Esophagus muscularis mucosa (tissue), 4 donors: ENCODE measurements around the gene MYD88. TPM values are rescaled to one million over a fixed set of nuclear protein-coding genes. Genes with fewer than 3 reads are reported as not detected.

ENCODE experiments used
- DNase-seq: peaks from one replicate; pipeline ENCODE4 v3.0.0-alpha.2; 2017; ENCODE audit errors: extremely low spot score
- H3K27ac ChIP-seq, 4 donors: fragments of 200-600 bp; sonication (generic); replicated peaks in 1 of 4; 1 replicate in 3 of 4; 2 replicates in 1 of 4; pipeline ENCODE4 v1.5.1; 2016 to 2019; ENCODE audit warnings: mild to moderate bottlenecking in 1 of 4
- H3K27me3 ChIP-seq, 4 donors: fragments of 200-600 bp; sonication (generic); one replicate each; pipeline versions ENCODE4 v1.5.1 to v1.6.0; 2016 to 2019
- H3K36me3 ChIP-seq, 4 donors: fragments of 200-600 bp; sonication (generic); one replicate each; pipeline ENCODE4 v1.5.1; 2016 to 2019
- H3K4me1 ChIP-seq, 4 donors: fragments of 200-600 bp; sonication (generic); one replicate each; pipeline ENCODE4 v1.5.1; 2016 to 2019
- H3K4me3 ChIP-seq, 4 donors: fragments of 200-600 bp; sonication (generic); 1 replicate in 2 of 4; 2 replicates in 2 of 4; pipeline ENCODE4 v1.5.1; 2016 to 2019; ENCODE audit warnings: mild to moderate bottlenecking in 4 of 4, moderate library complexity in 1 of 4
- H3K9me3 ChIP-seq, 4 donors: fragments of 200-600 bp; sonication (generic); 1 replicate in 3 of 4; 2 replicates in 1 of 4; pipeline ENCODE4 v1.5.1; 2016 to 2019
- EP300 ChIP-seq: sonication (generic); formaldehyde crosslinking; IDR thresholded peaks from one replicate; pipeline ENCODE4 v1.6.1; 2017; ENCODE audit warnings: antibody characterized with exemption
- POLR2A ChIP-seq: fragments of 450-650 bp; IDR thresholded peaks from one replicate; pipeline ENCODE4 v1.6.1; 2017; ENCODE audit warnings: antibody characterized with exemption, moderate library complexity, mild to moderate bottlenecking, low read depth
- POLR2AphosphoS5 ChIP-seq, 2 donors: sonication (generic); formaldehyde crosslinking; IDR thresholded peaks; one replicate each; pipeline ENCODE4 v1.6.1; 2017; ENCODE audit warnings: antibody characterized with exemption in 2 of 2
- WGBS: methylation state at CpG from one replicate; pipeline ENCODE4 v1.1.5; 2018; 5-methylcytosine and 5-hydroxymethylcytosine counted together
- intact Hi-C: fragments of 100-400 bp; cut with DNase I; formaldehyde crosslinking; loops from one replicate; pipeline ENCODE4 v1.15.1; 2023
- total RNA-seq, 4 donors: library from RNA; depleted of rRNA; stranded (reverse); fragments of >200 nt; gene quantifications; one replicate each; pipeline versions ENCODE4 v1.1.0 to v1.2.1, GENCODE V29; 2016
- TF ChIP-seq, protein P1 (sequence below), 3 experiments: fragments of 200-600 bp in 2 of 3; fragments of 450-650 bp in 1 of 3; sonication (generic) in 2 of 3; IDR thresholded peaks; one replicate each; pipeline ENCODE4 v1.5.1; 2017 to 2019; ENCODE audit warnings: antibody characterized with exemption in 3 of 3, mild to moderate bottlenecking in 2 of 3, moderate library complexity in 1 of 3

MYD88 gene
- total RNA-seq, 4 donors from 2014 or later, result 21.2 to 38.6 (median 26.1) TPM

DNA sequence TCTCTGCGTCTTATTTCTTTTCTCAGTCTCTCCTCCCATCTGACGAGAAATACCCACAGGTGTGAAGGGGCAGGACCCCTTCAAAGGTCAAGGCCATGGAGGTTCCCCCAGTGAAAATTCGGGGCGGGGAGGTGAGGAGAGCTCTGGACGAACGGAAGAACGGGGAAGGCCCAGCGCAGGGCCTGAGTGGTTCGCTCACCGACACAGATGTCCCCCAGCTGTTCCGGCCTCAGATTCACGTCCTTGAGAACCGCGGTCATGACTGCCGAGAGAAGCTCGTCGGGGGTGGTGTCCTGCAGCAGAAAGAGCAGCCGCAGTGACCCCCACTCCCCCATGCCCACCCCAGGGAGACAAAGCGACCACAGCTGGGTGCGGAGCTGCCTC is 2.1 kb upstream of the MYD88 start:
- H3K9me3 ChIP-seq, result no peaks in the 10 kb centered on the region
- peaks cover 5 to 50% (median 44%) of the 10 kb centered on the region in 4 donors for H3K36me3 ChIP-seq
- TF ChIP-seq POLR2AphosphoS5 (IDR thresholded peaks at IDR 0.05), result no peak
- TF ChIP-seq, protein P1, sequence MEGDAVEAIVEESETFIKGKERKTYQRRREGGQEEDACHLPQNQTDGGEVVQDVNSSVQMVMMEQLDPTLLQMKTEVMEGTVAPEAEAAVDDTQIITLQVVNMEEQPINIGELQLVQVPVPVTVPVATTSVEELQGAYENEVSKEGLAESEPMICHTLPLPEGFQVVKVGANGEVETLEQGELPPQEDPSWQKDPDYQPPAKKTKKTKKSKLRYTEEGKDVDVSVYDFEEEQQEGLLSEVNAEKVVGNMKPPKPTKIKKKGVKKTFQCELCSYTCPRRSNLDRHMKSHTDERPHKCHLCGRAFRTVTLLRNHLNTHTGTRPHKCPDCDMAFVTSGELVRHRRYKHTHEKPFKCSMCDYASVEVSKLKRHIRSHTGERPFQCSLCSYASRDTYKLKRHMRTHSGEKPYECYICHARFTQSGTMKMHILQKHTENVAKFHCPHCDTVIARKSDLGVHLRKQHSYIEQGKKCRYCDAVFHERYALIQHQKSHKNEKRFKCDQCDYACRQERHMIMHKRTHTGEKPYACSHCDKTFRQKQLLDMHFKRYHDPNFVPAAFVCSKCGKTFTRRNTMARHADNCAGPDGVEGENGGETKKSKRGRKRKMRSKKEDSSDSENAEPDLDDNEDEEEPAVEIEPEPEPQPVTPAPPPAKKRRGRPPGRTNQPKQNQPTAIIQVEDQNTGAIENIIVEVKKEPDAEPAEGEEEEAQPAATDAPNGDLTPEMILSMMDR (IDR thresholded peaks at IDR 0.05), result no peak
- no peak for TF ChIP-seq POLR2A
- no peak for TF ChIP-seq EP300
- H3K27me3 ChIP-seq, result no peaks in the 10 kb centered on the region
- peaks cover 29 to 65% (median 46%) of the 10 kb centered on the region in 4 donors for H3K4me1 ChIP-seq
- peak overlapping the region; percentile 82 to 97 (median 93) for H3K27ac ChIP-seq
- WGBS, result 0% methylated on average over 11 of the region's 20 CpGs
- intact Hi-C loops, result loop anchor here (5.0 kb wide), 2 partner anchors 111 to 316 kb away; partner anchors contain the start of gene ACVR2B
- DNase-seq, result no peak
- peak overlapping the region; percentile 94 to 98 (median 94) for H3K4me3 ChIP-seq

GRCh38 chr3:38136777-38137614 is 1.5 kb upstream of the MYD88 start, which contains the start of gene ACAA1:
TSS of gene ACAA1 (minus strand) at chr3:38137127. CDS start at chr3:38137035, 92 bp downstream.
- TF ChIP-seq EP300, result no peak
- TF ChIP-seq POLR2A, result peak; percentile 79
- peak; percentile 83 to 98 for TF ChIP-seq POLR2AphosphoS5 (IDR thresholded peaks at IDR 0.05)
- TF ChIP-seq, protein P1 (IDR thresholded peaks at IDR 0.05), result no peak
- Histone ChIP-seq H3K4me3 (peak within 1 kb of the TSS; percentile 94 to 98 (median 94)), H3K27me3 (no peaks in the 10 kb centered on the region), H3K27ac (peak within 1 kb of the TSS; percentile 92 to 97 (median 94)), H3K4me1 (peaks cover 29 to 62% (median 46%) of the 10 kb centered on the region in 4 donors), H3K36me3 (peaks cover under 1 to 50% (median 44%) of the 10 kb centered on the region in 4 donors), H3K9me3 (no peaks in the 10 kb centered on the region)
- DNase-seq, result peak; percentile 100
- 0% methylated on average over 22 of the region's 66 CpGs for WGBS
- intact Hi-C loops, result loop anchor here (5.0 kb wide), 2 partner anchors 110 to 315 kb away; partner anchors contain the start of gene ACVR2B

DNA sequence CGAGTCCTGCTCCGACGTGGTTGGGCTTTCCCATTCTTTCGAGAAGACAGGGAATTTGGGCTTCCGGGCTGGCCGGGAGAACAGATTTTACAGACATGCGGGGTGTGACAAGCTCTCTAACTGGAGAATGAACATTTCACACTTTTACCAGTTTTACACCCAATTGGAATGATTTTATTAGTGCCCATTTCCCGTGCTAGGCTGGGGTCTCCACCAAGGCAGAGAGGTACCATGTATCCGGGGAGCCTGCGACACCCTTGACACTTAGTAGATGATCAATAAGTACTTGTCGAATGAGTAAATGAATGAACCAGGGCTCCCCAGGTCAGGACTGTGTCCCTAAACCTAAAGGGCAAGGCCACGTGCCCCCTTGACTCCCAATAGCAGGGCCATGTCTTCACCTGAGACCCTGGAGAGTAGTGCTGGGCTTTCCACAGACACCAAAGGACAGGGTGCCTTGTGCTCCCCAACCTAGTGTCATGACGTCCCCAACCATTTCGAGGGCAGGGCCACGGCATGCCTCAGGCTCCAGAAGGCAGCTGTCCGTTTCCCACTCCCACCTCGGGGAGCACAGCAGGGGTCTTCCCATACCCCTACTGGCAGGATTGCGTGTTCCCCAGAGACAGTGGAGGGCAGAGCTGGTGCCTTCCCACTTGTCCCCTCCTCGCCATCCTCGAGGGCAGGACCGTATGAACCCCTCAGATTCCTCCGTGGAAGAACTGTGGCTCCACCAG is 679 bp upstream of the MYD88 start:
- WGBS, result 24% methylated on average over 17 of the region's 22 CpGs
- intact Hi-C loops, result loop anchor here (2.0 to 5.0 kb wide), 3 partner anchors 27 to 315 kb away; partner anchors contain the start of genes ACVR2B and OXSR1
- H3K36me3 ChIP-seq, result peaks cover 0 to 50% (median 41%) of the 10 kb centered on the region in 4 donors
- no peaks in the 10 kb centered on the region for H3K27me3 ChIP-seq
- H3K4me1 ChIP-seq, result peaks cover 29 to 61% (median 46%) of the 10 kb centered on the region in 4 donors
- DNase-seq, result no peak
- no peaks in the 10 kb centered on the region for H3K9me3 ChIP-seq
- H3K4me3 ChIP-seq, result peak overlapping the region; percentile 94 to 98 (median 94)
- peak overlapping the region; percentile 92 to 97 (median 94) for H3K27ac ChIP-seq
- TF ChIP-seq EP300 (no peak), POLR2A (no peak), POLR2AphosphoS5 (IDR thresholded peaks at IDR 0.05) (no peak)
- TF ChIP-seq, protein P1 (IDR thresholded peaks at IDR 0.05), result peak in 2 of 3 experiments; percentile 1 to 12

DNA sequence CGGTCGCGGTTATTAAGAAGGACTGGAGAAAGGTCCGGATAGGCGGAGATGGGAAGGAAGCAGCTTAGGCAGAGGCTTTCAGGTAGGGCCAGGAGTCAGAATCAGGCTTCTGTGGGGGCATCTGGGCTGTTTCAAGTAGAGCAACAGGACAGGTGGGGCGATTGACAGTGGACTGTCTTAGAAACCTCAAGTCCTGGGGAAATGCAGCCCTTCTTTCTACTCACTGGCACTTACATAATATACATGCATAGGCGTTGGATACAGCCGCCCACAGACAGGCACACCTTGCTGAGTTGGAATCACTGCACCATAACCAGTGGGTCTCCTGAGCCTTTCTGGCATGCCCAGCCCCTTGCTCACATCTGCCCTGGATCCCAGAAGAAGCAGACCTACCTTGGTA is 730 bp downstream of the MYD88 start:
- no peak for DNase-seq
- H3K36me3 ChIP-seq, result peaks cover 0 to 36% (median 27%) of the 10 kb centered on the region in 4 donors
- H3K27ac ChIP-seq, result peak overlapping the region; percentile 92 to 97 (median 94)
- 6% methylated on average over 6 of the region's 8 CpGs for WGBS
- H3K4me3 ChIP-seq, result peak overlapping the region; percentile 94 to 98 (median 94)
- no peaks in the 10 kb centered on the region for H3K27me3 ChIP-seq
- H3K9me3 ChIP-seq, result no peaks in the 10 kb centered on the region
- peaks cover 29 to 53% (median 46%) of the 10 kb centered on the region in 4 donors for H3K4me1 ChIP-seq
- intact Hi-C loops, result loop anchor here (2.0 to 5.0 kb wide), 3 partner anchors 26 to 313 kb away; partner anchors contain the start of genes ACVR2B and OXSR1
- no peak for TF ChIP-seq EP300
- TF ChIP-seq POLR2AphosphoS5 (IDR thresholded peaks at IDR 0.05), result no peak
- no peak for TF ChIP-seq POLR2A
- TF ChIP-seq, protein P1 (IDR thresholded peaks at IDR 0.05), result no peak
